ENCODE results near the gene SRP54. TPM values are rescaled to one million over a fixed set of nuclear protein-coding genes. Genes with fewer than 3 reads are reported as not detected.
A peak's percentile ranks its signal among the peaks of the same experiment; 100 is the strongest.
"Not testable (repeated sequence)": the region's sequence is repeated elsewhere in the genome, so short reads cannot be mapped to it uniquely, and the experiment has no call there.

The SRP54 gene
- polyA plus RNA-seq, 10 donors, result 38.3 to 54.7 (median 46.8) TPM

DNA sequence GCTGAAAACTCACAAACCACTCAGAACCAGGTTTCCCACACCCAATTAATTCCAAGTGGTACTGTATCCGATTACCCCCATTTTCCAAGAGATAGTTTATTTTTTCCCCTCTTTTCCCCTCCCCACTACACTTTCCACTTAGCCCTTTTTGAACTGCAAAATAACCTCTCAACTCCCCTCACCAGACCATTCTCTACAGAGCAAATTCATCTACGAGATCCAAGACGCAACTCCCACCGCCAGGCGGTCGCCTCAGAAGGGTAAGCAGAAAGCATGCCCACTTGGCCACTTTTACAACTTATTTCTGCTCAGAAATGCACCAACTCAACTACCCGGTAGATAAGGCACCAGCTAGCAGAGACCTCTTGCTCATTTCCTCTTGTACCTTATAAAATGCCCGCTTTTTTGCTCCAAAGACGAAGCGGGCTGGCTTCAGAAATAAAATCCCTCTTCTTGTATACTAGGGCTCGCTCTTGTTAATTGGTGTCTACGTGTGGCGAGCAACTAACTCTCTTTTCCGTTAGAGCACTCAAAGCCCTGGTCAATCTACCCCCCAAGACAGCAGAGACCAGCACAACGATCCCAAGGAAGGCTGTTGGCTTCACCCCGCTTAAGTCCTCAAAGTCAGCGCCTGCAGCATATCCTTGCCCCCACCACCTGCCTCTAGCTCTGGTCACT is 910 bp upstream of the SRP54 start:
- DNase-seq, result no peak

DNA sequence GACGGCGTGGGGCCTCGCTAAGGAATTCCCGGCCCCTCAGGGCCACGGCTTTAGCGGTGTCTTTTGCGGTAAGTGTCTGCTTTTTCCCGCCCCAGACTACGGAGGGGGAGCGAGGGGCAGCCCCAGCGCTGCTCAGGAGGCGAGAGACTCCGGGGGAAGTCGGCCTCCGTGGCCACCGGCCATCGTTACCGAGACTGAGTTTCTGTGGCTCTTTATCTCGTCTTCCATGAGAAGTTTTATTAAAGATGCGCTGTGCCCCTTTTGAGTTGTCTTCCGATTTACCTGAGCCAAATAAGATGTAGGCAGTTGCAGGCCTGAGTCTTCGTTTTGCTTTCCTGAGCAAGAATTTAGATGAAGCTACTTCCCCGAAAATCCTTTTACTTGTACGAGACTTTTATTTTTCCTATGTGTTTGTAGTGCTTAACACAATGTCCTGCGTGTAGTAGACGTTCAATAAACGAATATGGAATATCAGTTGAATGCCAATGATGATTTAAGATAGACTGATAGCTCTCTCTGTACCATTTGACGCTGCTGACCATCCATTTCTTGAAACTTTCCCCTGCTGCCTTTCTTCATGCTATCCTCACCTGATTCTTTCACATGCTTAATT is 462 bp downstream of the SRP54 start:
- DNase-seq, result no peak

GRCh38 chr14:34983786-34984185 is 994 bp downstream of the SRP54 start:
- DNase-seq, result no peak

DNA sequence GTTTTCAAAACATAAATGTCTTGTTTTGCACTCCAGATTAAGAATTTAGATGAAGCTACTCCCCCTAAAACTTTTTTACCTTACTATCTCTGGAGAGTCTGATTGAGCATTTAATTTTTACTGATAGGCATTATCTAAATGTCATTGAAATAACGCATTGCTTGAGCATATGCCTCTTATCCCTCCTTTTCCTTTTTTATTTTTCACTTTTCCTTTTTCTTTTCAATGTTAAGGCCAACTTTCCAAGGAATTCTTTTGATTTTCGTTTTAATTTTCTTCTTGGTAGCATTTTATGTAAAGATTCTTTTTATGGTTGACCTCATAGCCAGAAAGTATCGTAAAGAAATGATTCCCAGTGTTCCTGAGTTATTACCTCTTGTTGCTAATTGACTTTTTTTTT is 2.9 kb downstream of the SRP54 start:
- no peak for DNase-seq

DNA sequence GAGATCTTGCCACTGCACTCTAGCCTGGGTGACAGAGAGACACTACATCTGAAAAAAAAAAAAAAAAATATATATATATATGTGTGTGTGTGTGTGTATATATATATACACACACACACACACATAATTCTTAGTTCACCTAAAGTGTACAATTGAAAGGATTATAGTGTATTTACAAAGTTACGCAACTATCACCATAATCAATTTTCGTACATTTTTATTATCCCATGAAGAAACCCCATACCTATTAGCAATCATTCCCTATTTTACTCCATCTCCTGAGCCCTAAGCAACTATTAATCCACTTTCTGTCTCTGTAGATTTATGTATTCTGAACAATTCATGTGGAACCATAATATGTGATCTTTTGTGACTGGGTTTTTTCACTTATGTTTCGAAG is 4.4 kb downstream of the SRP54 start:
- DNase-seq, result no peak

DNA sequence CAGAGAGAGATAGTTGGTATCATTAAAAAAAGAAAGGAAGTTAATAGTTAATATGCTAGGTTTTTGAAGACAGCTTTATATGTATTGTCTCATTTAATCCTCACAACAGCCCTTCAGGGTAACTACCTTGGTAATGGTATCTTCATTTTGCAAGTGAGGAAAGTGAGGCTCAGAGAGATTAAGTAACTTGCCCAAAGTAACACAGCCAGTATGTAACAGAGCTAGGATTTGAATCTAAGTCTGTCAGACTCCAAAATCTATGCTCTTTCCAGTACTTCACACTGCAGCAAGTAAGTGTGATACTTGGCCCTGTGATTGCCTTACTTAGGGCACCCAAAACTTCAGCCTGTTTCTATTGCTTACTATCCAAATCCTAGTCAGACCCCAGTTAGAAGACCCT is 7.0 kb downstream of the SRP54 start:
- DNase-seq, result no peak

DNA sequence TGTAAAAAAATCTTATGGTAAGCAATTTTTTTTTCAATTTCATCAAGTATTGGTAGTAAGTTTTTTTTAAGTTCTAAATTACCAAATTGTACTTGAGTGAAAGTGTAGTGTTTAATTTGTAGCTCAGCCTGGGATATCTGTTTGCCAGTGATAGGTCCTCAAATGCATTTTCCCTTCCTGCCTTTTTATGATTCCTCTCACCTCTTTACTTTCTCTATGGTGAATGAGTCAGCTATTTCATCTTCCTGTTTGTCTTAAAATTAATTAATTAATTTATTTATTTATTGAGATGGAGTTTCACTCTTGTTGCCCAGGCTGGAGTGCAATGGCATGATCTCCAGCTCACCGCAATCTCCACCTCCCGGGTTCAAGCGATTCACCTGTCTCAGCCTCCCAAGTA is 10.6 kb downstream of the SRP54 start:
- DNase-seq, result no peak

DNA sequence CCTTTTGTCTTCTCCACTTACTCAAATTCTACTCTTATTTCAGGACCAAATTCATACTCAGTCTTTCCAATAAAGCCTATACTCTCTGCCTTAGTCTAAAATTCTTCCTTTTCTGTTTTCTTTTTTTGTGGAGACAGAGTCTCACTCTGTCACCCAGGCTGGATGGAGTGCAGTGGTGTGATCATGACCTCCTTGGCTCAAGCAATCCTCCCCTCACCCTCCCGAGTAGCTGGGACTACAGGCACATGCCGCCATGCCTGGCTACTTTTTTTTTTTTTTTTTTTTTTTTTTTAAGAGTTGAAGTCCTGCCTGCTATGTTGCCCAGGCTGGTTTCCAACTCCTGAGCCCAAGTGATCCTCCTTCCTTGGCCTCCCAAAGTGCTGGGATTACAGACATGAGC is 11.9 kb downstream of the SRP54 start:
- no peak for DNase-seq

DNA sequence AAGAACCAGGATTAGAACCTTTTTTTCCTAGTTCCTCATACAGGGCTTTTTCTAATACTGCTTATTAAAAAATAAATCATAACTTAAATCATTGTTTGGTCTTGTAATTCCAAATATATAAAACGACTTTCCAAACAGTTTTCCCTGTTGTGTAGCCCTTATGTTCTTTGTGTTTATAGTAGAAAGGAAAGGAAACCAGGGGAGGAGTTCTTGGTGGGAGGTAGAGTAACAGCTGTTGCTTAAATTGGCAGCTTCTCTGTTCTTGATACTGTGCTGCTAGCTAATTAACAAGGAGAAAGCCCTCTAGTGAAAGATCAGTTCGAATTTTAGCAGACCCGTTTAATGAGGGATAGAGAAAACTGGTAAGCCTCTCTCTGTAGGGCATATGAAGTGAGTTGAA is 15.0 kb downstream of the SRP54 start:
- peak in 1 of 3 donors; percentile 9 for DNase-seq

GRCh38 chr14:34999500-34999899 is 16.7 kb downstream of the SRP54 start:
- no peak for DNase-seq

- no peak for DNase-seq
These were observed 18.8 kb downstream of the SRP54 start for GRCh38 chr14:35001621-35002020.

GRCh38 chr14:35004839-35005238 is 22.0 kb downstream of the SRP54 start:
- no peak for DNase-seq

DNA sequence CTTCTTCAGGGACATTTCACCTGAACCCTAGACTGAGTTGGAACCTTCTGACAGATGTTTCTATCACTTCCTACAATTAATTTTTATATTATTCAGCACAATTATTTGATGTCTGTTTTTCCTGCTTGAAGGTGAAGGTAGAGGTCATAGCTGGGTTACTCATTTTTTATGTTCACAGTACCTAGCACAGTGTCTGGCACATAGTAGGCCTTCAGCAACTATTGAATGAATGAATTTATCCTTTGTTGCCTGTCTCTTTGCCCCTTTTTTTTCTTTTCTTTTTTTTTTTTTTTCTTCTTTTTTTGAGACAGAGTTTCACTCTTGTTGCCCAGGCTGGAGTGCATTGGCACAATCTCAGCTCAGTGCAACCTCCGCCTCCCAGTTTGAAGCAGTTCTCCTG is 33.8 kb downstream of the SRP54 start:
- DNase-seq, result no peak

GRCh38 chr14:35020713-35021112 is 37.9 kb downstream of the SRP54 start:
- DNase-seq, result no peak

DNA sequence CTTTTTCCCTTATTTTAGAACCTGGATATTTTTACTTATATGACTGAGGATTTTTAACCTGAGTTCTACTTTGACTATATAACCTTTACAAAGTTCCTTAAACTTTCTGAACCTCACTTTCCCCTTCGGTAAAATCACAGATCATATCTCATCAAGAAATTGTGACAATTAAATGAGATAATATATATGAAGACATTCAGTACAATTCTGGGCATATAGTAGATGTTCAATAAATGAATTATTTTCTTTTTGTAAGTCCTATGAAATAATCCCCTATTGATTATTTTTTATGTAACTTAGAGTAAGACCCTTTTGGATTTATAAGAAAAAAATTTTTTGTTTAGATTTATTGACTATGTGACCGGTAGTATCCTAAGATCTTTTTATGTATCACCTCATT is 45.6 kb downstream of the SRP54 start:
- no peak for DNase-seq

DNA sequence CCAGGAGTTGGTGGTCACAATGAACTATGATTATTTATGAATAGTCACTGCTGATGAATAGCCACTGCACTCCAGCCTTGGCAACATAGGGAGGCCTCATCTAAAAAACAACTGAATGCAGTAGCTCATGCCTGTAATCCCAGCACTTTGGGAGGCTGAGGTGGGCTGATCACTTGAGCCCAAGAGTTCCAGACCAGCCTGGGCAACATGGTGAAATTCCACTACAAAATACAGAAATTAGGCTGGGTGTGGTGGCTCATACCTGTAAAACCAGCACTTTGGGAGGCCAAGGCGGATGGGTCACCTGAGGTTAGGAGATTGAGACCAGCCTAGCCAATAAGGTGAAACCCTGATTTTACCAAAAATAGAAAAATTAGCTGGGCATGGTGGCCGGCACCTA is 49.8 kb downstream of the SRP54 start:
- no peak for DNase-seq

DNA sequence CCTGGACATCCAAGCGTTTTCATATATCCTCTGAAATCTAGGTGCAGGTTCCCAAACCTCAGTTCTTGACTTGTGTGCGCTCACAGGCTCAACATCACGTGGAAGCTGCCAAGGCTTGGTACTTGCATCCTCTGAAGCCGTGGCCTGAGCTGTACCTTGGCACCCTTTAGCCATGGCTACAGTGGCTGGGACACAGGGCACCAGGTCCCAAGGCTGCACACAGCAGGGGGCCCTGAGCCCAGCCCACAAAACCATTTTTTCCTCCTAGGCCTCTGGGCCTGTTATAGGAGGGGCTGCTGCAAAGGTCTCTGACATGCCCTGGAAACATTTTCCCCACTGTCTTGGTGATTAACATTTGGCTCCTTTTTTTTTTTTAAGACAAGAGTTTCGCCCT is 51.6 kb downstream of the SRP54 start:
- DNase-seq, result no peak

DNA sequence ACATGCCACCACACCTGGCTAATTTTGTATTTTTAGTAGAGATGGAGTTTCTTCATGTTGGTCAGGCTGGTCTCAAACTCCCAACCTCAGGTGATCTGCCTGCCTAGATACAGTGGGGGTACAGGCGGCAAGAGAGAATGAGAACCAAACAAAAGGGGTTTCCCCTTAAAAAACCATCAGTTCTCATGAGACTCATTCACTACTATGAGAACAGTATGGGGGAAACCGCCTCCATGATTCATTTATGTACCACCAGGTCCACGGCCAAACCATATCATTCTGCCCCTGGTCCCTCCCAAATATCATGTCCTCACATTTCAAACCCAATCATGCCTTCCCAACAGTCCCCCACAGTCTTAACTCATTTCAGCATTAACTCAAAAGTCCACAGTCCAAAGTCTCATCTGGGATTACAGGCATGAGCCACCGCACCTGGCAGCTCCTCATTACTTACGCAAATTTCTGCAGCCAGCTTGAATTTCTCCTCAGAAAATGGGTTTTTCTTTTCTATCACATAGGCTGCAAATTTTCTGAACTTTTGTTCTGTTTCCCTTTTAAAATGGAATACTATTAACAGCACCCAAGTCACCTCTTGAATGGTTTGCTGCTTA is 52.3 kb downstream of the SRP54 start:
- not testable (repeated sequence) for DNase-seq

DNA sequence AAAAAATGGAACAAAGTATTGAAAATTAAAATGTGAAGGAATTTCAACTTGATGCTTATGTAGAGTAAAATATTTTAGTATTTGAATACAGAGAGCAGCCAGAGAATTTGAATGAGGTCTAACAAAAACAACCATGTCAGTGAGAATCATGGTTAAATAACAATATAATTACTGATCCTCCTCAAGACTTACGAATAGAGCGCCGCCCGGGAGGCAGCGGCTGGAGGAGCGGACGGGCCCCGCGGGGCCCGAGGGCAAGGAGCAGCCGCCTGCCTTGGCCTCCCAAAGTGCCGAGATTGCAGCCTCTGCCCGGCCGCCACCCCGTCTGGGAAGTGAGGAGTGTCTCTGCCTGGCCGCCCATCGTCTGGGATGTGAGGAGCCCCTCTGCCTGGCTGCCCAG is 55.5 kb downstream of the SRP54 start:
- DNase-seq, result not testable (repeated sequence)

GRCh38 chr14:35042632-35043031 is 59.8 kb downstream of the SRP54 start:
- no peak for DNase-seq

DNA sequence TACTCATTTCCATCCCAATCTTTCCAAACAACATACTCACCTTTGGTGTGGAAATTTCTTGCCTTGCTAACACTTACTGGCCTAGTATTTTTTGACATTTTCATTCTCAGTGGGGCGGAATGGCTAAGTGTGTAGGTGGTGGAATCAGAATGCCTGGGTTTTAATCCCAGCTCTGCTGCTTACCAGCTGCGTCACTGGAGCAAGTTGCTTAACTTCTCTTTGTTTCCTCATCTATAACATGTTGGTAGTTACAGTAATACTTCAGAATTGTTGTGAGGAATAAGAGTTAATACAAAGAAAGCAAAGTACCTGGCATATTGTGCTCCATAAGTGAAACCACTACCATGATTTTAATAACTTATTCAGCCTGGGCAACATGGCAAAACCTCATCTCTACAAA is 60.3 kb downstream of the SRP54 start:
- DNase-seq, result no peak

DNA sequence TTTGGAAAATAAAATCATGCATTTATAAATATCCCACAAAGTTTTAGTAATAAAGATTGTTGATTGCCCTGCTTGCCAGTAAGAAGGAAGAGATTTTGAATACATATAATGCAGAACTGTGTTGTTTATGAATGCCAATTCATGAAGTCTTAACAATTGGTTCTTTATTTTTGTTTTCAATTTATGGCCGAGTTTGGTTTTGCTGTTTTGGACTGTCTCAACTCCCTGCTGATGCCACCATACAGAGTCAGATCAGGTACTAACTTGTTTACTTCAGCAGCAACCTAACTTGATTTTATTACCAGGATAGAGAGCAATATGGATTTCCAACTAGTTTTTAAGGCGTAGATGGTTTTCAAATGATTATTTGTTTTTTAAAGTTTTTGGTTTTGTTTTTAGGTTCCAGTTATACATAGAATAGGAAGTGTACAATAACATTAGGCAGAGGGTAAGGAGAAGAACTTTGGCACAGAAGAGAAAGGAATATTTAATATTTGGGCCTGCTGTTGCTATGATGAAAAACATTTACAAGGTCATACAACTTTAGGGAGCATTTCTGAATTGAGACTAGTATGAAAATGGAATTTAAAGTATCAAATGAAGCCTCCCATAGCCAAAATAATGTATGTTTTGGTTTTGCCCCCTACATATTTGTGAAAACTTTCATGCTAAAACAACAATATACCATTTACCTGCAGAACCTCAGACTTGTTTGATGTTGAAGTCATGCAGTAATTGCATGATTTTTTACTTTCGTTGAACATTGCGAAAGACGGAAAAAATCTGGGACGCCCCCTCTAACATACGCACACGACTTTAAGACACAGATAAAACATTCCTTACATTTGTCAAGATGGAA is 62.4 kb downstream of the SRP54 start:
- DNase-seq, result peak in 1 of 3 donors; percentile 30

- DNase-seq, result no peak
These were observed 62.9 kb downstream of the SRP54 start for GRCh38 chr14:35045798-35046047.
